Upper lobe of left lung (tissue), 6 donors: ENCODE results near the gene STX1B. TPM values are rescaled to one million over a fixed set of nuclear protein-coding genes. Genes with fewer than 3 reads are reported as not detected.

Experiments used
- ATAC-seq, 2 donors: fragments of 200-7000 bp; cut with Tn5 transposase; one replicate each; pipeline ENCODE4 v1.9.1; 2022; ENCODE audit warnings: mild to moderate bottlenecking in 2 of 2, moderate library complexity in 2 of 2; ENCODE audit not compliant: low FRiP score in 2 of 2
- DNase-seq, 2 donors: peaks; one replicate each; pipeline ENCODE4 v3.0.0-alpha.2; 2019 to 2020
- H3K27ac ChIP-seq, 4 donors: fragments of 200-600 bp; sonication (generic); one replicate each; pipeline ENCODE4 v1.5.1; 2016 to 2019
- H3K27me3 ChIP-seq, 4 donors: fragments of 200-600 bp; sonication (generic); one replicate each; pipeline ENCODE4 v1.5.1; 2017 to 2019
- H3K36me3 ChIP-seq, 4 donors: fragments of 200-600 bp; sonication (generic); one replicate each; pipeline ENCODE4 v1.5.1; 2016 to 2019
- H3K4me1 ChIP-seq, 4 donors: fragments of 200-600 bp; sonication (generic); one replicate each; pipeline ENCODE4 v1.5.1; 2018 to 2019
- H3K4me3 ChIP-seq, 4 donors: fragments of 200-600 bp; sonication (generic); one replicate each; pipeline ENCODE4 v1.5.1; 2017 to 2019; ENCODE audit warnings: mild to moderate bottlenecking in 2 of 4, moderate library complexity in 1 of 4
- H3K9me3 ChIP-seq, 4 donors: fragments of 200-600 bp; sonication (generic); one replicate each; pipeline ENCODE4 v1.5.1; 2018 to 2019
- EP300 ChIP-seq, 4 donors: sonication (generic); formaldehyde crosslinking; IDR thresholded peaks; one replicate each; pipeline ENCODE4 v1.5.1; 2017; ENCODE audit warnings: antibody characterized with exemption in 4 of 4, control low read depth in 2 of 4
- POLR2A ChIP-seq, 4 donors: fragments of 450-650 bp; IDR thresholded peaks; one replicate each; pipeline ENCODE4 v1.5.1; 2016 to 2017; ENCODE audit warnings: antibody characterized with exemption in 4 of 4, mild to moderate bottlenecking in 2 of 4
- POLR2AphosphoS5 ChIP-seq, 2 donors: sonication (generic); formaldehyde crosslinking; IDR thresholded peaks; one replicate each; pipeline ENCODE4 v1.5.1; 2017; ENCODE audit warnings: antibody characterized with exemption in 2 of 2
- WGBS, 2 donors: methylation state at CpG; one replicate each; pipeline ENCODE4 v1.1.5; 2017 to 2018; 5-methylcytosine and 5-hydroxymethylcytosine counted together
- total RNA-seq, 6 donors: library from RNA; depleted of rRNA in 4 of 6; stranded (reverse); fragments of >200 nt in 4 of 6; gene quantifications; one replicate each; pipeline versions ENCODE4 v1.1.0 to v1.2.1, GENCODE V29; 2016 to 2021
- TF ChIP-seq, protein P1 (sequence below), 6 experiments: fragments of 450-650 bp in 4 of 6; fragments of 200-600 bp in 2 of 6; sonication (generic) in 2 of 6; IDR thresholded peaks; one replicate each; pipeline ENCODE4 v1.5.1; 2016 to 2019; ENCODE audit warnings: antibody characterized with exemption in 6 of 6
- donor health status: DM: no; HTN: no; CAD: no; lungs with moderate emphysema.
- donor health status: DM: no; HTN: yes; CAD: no; lungs with severe emphysema.

Gene STX1B
- total RNA-seq, 6 donors from 2014 or later, result 0.30 to 2.1 (median 0.51) TPM

DNA sequence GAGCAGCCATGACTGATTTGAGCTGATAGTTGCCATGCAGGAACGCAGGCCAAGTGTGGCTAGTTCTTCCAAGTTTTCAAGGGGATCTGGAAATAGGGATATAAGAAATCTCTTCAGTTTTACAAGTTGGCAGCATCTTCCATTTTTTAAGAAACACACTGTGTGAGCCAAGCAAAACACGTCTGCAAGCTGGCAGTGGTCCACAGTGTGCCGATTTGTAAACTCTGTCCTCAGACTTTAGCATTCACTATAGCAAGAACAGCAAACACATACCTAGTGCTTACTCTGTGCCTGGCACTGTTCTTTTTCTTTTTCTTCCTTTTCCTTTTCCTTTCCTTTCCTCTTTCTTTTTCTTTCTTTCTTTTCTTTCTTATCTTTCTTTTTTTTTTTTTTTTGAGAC, 58.7 kb downstream of the STX1B start:
- no peak for TF ChIP-seq POLR2AphosphoS5 (IDR thresholded peaks at IDR 0.05)
- no peak for TF ChIP-seq POLR2A (IDR thresholded peaks at IDR 0.05)
- TF ChIP-seq EP300 (IDR thresholded peaks at IDR 0.05), result no peak
- TF ChIP-seq, protein P1, sequence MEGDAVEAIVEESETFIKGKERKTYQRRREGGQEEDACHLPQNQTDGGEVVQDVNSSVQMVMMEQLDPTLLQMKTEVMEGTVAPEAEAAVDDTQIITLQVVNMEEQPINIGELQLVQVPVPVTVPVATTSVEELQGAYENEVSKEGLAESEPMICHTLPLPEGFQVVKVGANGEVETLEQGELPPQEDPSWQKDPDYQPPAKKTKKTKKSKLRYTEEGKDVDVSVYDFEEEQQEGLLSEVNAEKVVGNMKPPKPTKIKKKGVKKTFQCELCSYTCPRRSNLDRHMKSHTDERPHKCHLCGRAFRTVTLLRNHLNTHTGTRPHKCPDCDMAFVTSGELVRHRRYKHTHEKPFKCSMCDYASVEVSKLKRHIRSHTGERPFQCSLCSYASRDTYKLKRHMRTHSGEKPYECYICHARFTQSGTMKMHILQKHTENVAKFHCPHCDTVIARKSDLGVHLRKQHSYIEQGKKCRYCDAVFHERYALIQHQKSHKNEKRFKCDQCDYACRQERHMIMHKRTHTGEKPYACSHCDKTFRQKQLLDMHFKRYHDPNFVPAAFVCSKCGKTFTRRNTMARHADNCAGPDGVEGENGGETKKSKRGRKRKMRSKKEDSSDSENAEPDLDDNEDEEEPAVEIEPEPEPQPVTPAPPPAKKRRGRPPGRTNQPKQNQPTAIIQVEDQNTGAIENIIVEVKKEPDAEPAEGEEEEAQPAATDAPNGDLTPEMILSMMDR (IDR thresholded peaks at IDR 0.05), result no peak
- peaks cover 25 to 52% (median 35%) of the 10 kb centered on the region in 4 donors for H3K4me1 ChIP-seq
- peak overlapping the region in 2 of 4 donors; percentile 60 to 99 for H3K27ac ChIP-seq
- DNase-seq (no peak), ATAC-seq (no peak)
- H3K9me3 ChIP-seq, result no peaks in the 10 kb centered on the region
- peaks cover 0 to 11% (median 0%) of the 10 kb centered on the region in 4 donors for H3K36me3 ChIP-seq
- H3K27me3 ChIP-seq, result no peaks in the 10 kb centered on the region
- WGBS, 2 donors, result 40 to 48% methylated on average over 3 of the region's 3 CpGs
- no peak overlapping the region for H3K4me3 ChIP-seq

DNA sequence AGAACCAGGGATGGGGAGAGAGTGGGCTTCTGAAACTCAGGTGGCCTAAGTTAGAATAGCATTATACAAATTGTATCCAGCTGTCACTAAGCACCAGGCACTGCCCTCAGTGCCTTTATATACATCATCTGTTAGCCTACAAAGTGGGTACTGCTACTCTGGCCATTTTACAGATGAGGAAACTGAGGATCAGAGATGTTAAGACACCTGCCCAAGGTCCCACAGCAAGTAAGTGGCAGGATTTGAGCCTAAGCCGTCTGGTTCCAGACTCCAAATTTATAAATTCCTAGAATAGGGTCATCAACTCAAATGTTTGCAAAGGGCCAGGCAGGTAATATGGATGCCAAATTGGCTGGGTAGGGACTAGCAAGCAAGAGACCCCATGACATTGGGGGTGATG, 59.2 kb downstream of the STX1B start:
- H3K4me3 ChIP-seq, result no peak overlapping the region
- TF ChIP-seq EP300 (IDR thresholded peaks at IDR 0.05) (no peak), POLR2A (IDR thresholded peaks at IDR 0.05) (no peak), POLR2AphosphoS5 (IDR thresholded peaks at IDR 0.05) (no peak)
- TF ChIP-seq, protein P1 (IDR thresholded peaks at IDR 0.05), result no peak
- H3K27me3 ChIP-seq, result no peaks in the 10 kb centered on the region
- ATAC-seq (no peak), DNase-seq (no peak)
- no peaks in the 10 kb centered on the region for H3K9me3 ChIP-seq
- WGBS, 2 donors, result 82 to 85% methylated on average over 1 of the region's 1 CpG
- peak overlapping the region in 3 of 4 donors; percentile 60 to 99 (median 96) for H3K27ac ChIP-seq
- peaks cover 0 to 12% (median 0%) of the 10 kb centered on the region in 4 donors for H3K36me3 ChIP-seq
- H3K4me1 ChIP-seq, result peaks cover 22 to 46% (median 31%) of the 10 kb centered on the region in 4 donors

DNA sequence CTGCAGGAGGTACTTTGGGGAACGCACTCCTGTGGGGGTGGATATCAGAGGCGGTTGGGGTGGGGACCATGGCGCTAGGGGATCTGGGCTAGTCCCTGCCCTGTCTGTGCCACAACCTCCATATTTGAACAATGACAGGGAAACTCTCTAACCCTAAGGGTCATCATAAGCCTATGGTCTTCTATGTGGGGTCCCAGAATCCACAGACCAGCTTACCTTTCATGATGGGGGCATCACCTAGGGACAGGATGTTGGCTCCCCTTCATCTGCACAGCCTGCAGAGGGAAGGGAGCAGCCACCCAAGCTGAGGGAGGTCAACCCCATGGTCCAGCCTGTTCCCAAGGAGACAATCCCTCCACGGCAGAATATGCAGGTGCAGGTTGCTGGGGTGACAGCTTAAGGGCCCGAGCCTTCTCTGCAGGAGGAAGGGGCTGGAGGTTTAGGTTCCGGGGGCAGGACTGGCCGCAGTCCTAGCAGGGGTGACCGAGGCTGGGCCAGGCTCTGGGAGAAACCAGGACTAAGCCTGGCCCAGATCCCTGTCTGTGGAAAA, 59.8 kb downstream of the STX1B start:
- DNase-seq (no peak), ATAC-seq (no peak)
- TF ChIP-seq, protein P1 (IDR thresholded peaks at IDR 0.05), result no peak
- TF ChIP-seq POLR2A (IDR thresholded peaks at IDR 0.05) (no peak), POLR2AphosphoS5 (IDR thresholded peaks at IDR 0.05) (no peak), EP300 (IDR thresholded peaks at IDR 0.05) (no peak)
- Histone ChIP-seq H3K4me3 (peak overlapping the region in 3 of 4 donors; percentile 89 to 99 (median 99)), H3K27ac (peak overlapping the region; percentile 86 to 99 (median 97)), H3K36me3 (peaks cover 0 to 12% (median 0%) of the 10 kb centered on the region in 4 donors), H3K4me1 (peaks cover 22 to 46% (median 31%) of the 10 kb centered on the region in 4 donors), H3K27me3 (no peaks in the 10 kb centered on the region), H3K9me3 (no peaks in the 10 kb centered on the region)
- 68 to 74% methylated on average over 3 to 8 of the region's 8 CpGs for WGBS, 2 donors

DNA sequence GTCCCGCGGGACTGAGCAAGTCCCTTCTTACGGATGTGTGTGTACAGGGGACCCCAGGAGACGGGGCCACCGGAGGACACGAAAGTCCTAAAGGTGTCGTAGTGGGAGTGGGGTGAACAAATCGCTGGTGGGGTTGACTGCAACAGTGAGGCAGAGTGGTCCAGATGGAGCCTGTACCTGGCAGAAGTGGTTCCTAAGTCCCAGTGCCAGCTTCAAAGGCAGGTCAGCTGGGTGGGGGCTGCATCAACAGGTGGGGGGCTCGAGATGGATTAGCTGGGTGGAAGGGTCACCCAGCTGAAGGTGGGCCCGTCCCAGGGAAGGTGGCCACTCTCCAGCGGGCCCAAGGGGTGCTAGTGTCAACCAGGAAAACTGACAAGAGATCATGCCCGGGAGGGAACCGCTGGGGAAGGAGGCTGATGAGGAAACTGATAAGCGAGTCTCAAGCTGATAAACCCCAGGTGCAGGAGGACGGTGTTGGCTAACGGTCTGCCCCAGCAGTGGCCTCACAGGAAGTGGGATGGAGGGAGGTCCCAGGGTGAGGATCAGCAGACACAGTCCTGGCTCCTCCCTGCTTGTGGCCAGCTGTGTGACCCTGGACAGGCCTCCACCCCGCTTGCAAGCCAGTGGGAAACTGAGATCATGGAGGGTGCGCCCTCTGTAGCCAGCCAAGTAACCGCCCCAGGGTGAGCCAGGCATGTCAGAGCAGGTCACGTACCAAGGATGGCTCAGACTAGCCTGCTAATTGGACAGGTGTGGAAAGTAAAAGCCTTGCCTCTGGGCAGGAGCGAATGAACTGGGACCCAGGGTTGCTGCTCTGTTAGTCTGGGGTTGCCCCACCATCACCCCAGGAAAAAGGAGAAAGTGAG, 60.6 kb downstream of the STX1B start:
- peak overlapping the region; percentile 86 to 99 (median 97) for H3K27ac ChIP-seq
- H3K9me3 ChIP-seq, result no peaks in the 10 kb centered on the region
- peaks cover 0 to 15% (median 0%) of the 10 kb centered on the region in 4 donors for H3K36me3 ChIP-seq
- DNase-seq, result peak in 1 of 2 donors; percentile 91
- H3K27me3 ChIP-seq, result no peaks in the 10 kb centered on the region
- peaks cover 22 to 46% (median 31%) of the 10 kb centered on the region in 4 donors for H3K4me1 ChIP-seq
- H3K4me3 ChIP-seq, result peak overlapping the region; percentile 89 to 99 (median 99)
- WGBS, 2 donors, result 7 to 10% methylated on average over 14 to 21 of the region's 21 CpGs
- TF ChIP-seq POLR2AphosphoS5 (IDR thresholded peaks at IDR 0.05), result peak; percentile 80 to 90
- TF ChIP-seq, protein P1 (IDR thresholded peaks at IDR 0.05), result no peak
- peak in 2 of 4 donors; percentile 79 to 82 for TF ChIP-seq POLR2A (IDR thresholded peaks at IDR 0.05)
- TF ChIP-seq EP300 (IDR thresholded peaks at IDR 0.05), result peak in 1 of 4 donors; percentile 34
- ATAC-seq, result peak; percentile 61 to 85
